HFFc6 (cell line): ENCODE results near the gene COPZ1. TPM values are rescaled to one million over a fixed set of nuclear protein-coding genes. Genes with fewer than 3 reads are reported as not detected.

Experiments
- DNase-seq: peaks from one replicate; pipeline ENCODE4 v3.0.0-alpha.2; 2018
- H3K27ac Mint-ChIP-seq: 2 replicates; pipeline ENCODE4 v1.8.0; 2020; ENCODE audit warnings: mild to moderate bottlenecking, mixed read lengths
- H3K27me3 Mint-ChIP-seq: 2 replicates; pipeline ENCODE4 v1.8.0; 2021; ENCODE audit warnings: mild to moderate bottlenecking, moderate library complexity, mixed read lengths; ENCODE audit not compliant: insufficient read depth
- H3K36me3 Mint-ChIP-seq: 2 replicates; pipeline ENCODE4 v1.8.0; 2021; ENCODE audit warnings: low read depth, mixed read lengths
- H3K4me1 Mint-ChIP-seq: 2 replicates; pipeline ENCODE4 v1.8.0; 2020; ENCODE audit warnings: low read depth, mixed read lengths
- H3K4me3 Mint-ChIP-seq: 2 replicates; pipeline ENCODE4 v1.8.0; 2020; ENCODE audit warnings: mild to moderate bottlenecking, moderate library complexity, mixed read lengths
- H3K9me3 Mint-ChIP-seq: 2 replicates; pipeline ENCODE4 v1.8.0; 2020; ENCODE audit warnings: mild to moderate bottlenecking, mixed read lengths
- total RNA-seq, 6 experiments: library from RNA; stranded (reverse); fragmentation: NEBNext Ultra II Directional; extraction: Animal tissue kit (Norgen Biotek cat#: 25700); gene quantifications; 2 replicates in 1 of 6; 3 replicates in 5 of 6; pipeline ENCODE4 v1.2.3, GENCODE V29; 2021
- TF ChIP-seq, protein P1 (sequence below): fragments of 200-600 bp; sonication (generic); IDR thresholded peaks from 2 replicates; pipeline ENCODE4 v1.5.0; 2021; ENCODE audit warnings: antibody characterized with exemption, mild to moderate bottlenecking

COPZ1 gene
- total RNA-seq, 6 experiments from 2014 or later, result 178 to 225 (median 200) TPM

DNA sequence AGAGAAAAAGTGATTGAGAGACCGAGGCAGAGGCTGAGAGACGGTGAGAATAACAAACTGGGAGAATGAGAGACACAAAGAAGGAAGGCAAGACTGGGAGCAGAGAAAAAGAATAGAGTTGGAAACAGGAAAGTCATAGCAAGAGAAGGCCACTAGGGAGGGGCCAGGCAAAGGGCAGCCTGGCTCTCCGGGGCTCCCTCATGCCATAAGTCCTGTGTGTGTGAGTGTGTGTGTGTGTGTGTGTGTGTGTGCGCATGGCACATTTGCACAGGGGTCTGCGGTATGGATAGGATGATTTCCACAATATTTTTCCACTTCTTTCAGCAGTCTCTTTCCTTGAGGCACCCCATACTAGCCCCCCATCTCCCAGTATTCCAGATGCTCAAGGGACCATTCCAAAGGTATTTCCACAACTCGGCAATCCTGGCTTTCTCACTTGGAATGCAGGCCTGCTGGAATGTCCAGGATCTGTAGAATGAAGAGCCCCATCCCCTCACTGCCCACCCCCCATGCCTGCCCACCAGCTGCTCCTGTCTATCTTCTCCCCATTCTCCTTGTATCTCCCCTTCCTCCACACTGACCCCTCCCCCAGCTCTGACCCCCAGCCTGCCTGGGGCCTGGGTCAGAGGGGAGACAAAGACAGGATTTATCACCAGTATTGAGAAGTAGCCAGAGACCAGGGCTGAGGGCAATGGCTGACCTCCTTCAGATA lies 30.3 kb downstream of the COPZ1 start:
- no peak overlapping the region for H3K27ac Mint-ChIP-seq
- H3K4me1 Mint-ChIP-seq, result peaks cover 41% of the 10 kb centered on the region
- H3K9me3 Mint-ChIP-seq, result no peaks in the 10 kb centered on the region
- H3K27me3 Mint-ChIP-seq, result no peaks in the 10 kb centered on the region
- no peak for DNase-seq
- TF ChIP-seq, protein P1, sequence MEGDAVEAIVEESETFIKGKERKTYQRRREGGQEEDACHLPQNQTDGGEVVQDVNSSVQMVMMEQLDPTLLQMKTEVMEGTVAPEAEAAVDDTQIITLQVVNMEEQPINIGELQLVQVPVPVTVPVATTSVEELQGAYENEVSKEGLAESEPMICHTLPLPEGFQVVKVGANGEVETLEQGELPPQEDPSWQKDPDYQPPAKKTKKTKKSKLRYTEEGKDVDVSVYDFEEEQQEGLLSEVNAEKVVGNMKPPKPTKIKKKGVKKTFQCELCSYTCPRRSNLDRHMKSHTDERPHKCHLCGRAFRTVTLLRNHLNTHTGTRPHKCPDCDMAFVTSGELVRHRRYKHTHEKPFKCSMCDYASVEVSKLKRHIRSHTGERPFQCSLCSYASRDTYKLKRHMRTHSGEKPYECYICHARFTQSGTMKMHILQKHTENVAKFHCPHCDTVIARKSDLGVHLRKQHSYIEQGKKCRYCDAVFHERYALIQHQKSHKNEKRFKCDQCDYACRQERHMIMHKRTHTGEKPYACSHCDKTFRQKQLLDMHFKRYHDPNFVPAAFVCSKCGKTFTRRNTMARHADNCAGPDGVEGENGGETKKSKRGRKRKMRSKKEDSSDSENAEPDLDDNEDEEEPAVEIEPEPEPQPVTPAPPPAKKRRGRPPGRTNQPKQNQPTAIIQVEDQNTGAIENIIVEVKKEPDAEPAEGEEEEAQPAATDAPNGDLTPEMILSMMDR, result no peak
- peaks cover 13% of the 10 kb centered on the region for H3K36me3 Mint-ChIP-seq
- no peak overlapping the region for H3K4me3 Mint-ChIP-seq

DNA sequence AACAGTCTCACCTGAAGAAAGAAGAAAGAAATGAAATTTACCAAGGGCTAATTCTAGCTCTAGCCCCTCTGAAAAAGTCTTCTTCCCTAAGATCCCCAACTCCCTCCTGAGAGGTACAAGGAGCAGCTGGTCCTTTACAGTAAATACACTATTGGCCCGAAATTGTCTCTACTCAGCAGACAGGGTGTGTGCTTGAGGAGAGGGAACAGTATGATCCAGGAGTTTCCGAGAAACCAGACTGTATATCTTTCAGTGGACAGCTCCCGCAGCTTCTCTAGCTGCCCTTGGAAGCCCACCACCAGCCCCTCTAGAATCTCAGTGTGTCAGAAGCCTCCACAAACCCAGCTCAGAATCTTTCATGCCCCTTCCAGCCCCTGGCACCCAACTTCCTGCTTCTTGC lies 31.3 kb downstream of the COPZ1 start:
- TF ChIP-seq, protein P1, result no peak
- DNase-seq, result no peak
- Mint-ChIP-seq H3K9me3 (no peaks in the 10 kb centered on the region), H3K36me3 (peaks cover 8% of the 10 kb centered on the region), H3K4me1 (peaks cover 32% of the 10 kb centered on the region), H3K4me3 (no peak overlapping the region), H3K27me3 (peaks cover 2% of the 10 kb centered on the region; the same call in 1 of the 2 replicates), H3K27ac (no peak overlapping the region)

DNA sequence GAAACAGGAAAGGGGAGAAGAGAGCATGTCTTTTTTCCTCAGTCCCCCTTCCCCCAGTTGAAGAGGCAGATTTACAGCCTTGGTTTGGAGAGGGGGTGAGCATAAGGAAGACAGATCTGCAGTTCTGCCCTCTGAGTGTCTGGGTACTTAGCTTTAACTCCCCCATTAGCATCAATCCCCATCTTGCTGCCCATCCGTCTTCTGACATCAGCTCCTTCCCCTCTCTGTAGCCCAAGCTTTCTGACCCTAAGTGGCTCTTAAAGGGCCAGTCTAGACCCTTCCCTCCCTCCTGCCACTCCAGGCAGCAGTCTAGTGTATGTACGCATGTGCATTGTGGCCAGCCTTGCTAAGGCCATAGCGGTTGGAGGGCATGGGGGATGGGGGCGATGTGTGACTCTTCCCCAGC lies 32.0 kb downstream of the COPZ1 start:
- TF ChIP-seq, protein P1, result no peak
- peaks cover under 1% of the 10 kb centered on the region; the same call in 1 of the 2 replicates for H3K36me3 Mint-ChIP-seq
- peaks cover 24% of the 10 kb centered on the region for H3K4me1 Mint-ChIP-seq
- no peak overlapping the region for H3K27ac Mint-ChIP-seq
- peaks cover 2% of the 10 kb centered on the region; the same call in 1 of the 2 replicates for H3K27me3 Mint-ChIP-seq
- no peak for DNase-seq
- no peak overlapping the region for H3K4me3 Mint-ChIP-seq
- H3K9me3 Mint-ChIP-seq, result no peaks in the 10 kb centered on the region

DNA sequence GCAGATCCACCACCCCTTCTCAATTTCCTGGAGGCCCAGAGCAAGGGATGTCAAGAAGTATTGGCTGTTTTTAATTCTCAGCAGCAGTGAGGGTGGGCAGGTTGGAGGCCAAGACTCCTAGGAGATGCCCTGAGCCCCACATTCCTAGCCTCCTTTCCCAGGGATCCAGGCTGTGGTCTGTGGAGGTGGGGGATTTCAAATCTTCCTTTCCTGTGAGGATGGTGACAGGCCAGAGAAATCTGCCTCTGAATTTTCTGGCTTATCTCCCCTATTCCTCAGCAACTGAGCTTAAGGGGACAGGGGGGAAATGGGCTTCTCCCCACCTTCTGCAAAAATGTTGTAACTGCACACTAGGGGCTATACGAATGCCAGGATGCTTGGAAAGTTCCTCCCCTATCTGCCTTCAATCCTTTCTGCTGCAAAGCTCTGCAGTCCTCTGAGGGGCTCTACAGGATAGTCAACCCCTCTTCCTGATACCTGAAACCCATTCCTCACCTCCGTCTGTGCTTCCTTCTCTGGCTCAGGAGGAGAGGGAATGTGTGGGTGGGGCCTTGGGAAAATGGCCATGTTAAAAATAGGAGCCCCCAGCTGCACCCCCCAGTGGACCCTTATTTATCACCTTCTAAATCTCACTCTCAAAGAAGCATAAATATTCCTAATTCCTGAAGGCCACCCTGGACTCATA lies 32.7 kb downstream of the COPZ1 start:
- no peak for DNase-seq
- no peaks in the 10 kb centered on the region for H3K36me3 Mint-ChIP-seq
- peaks cover 2% of the 10 kb centered on the region; the same call in 1 of the 2 replicates for H3K27me3 Mint-ChIP-seq
- peaks cover 17% of the 10 kb centered on the region for H3K4me1 Mint-ChIP-seq
- no peak overlapping the region for H3K4me3 Mint-ChIP-seq
- no peaks in the 10 kb centered on the region for H3K9me3 Mint-ChIP-seq
- TF ChIP-seq, protein P1, result no peak
- no peak overlapping the region for H3K27ac Mint-ChIP-seq

DNA sequence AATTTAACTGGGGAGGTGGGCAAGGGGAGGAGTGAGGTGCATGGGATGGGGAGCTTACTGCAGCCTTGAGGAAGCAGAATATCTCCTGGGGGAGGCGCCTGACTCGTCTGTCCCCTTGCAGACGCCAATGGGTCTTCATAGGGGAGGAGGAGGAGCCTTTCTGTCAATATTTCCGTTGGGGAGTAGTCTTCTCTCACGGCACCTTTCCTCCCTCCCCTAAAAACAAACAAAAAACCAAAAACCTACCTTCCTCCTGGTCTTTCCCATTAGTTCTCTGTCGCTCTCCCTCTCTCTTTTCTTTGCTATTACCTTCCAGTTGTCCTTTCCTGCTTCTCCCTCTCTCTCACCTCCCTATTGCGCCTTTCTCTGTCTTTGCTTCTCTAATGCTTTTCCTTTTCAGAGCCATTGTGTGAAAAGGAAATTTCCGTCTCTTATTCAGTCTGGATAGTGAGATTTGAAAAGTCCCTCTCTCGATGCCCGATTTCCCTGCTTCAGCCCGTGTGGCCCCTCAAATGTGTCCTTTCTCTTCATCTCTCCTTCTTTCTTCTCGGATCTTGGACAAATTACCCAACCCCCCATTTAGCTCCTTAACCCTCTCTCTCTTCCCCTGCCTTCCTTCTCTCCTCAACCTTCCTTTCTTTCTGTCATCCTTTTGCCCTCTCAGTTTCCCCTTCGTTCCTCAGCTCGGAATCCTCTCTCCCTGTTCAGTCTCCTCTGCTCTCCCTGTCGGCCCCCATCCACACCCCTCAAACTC lies 33.4 kb downstream of the COPZ1 start:
- TF ChIP-seq, protein P1, result no peak
- Mint-ChIP-seq H3K9me3 (no peaks in the 10 kb centered on the region), H3K4me3 (no peak overlapping the region), H3K4me1 (peaks cover 10% of the 10 kb centered on the region), H3K27me3 (peaks cover 4% of the 10 kb centered on the region), H3K27ac (no peak overlapping the region), H3K36me3 (no peaks in the 10 kb centered on the region)
- DNase-seq, result no peak
